Neuronal stem cell (in vitro differentiated cells): Measurements from ENCODE around the gene APMAP.

Source experiments
- DNase-seq: peaks from one replicate; pipeline ENCODE4 v3.0.0-alpha.2; 2013; ENCODE audit warnings: low spot score
- H2AFZ ChIP-seq: one replicate; pipeline ENCODE4 v1.6.1; 2013; ENCODE audit warnings: mild to moderate bottlenecking, low read length, inconsistent platforms
- H2AK5ac ChIP-seq: 2 replicates; pipeline ENCODE4 v1.6.1; 2013; ENCODE audit warnings: low read depth, mild to moderate bottlenecking, inconsistent platforms, low read length, moderate library complexity, mixed read lengths
- H2BK120ac ChIP-seq: 2 replicates; pipeline ENCODE4 v1.6.1; 2013; ENCODE audit warnings: low read depth, mild to moderate bottlenecking, inconsistent platforms, low read length, moderate library complexity, mixed read lengths
- H2BK12ac ChIP-seq: one replicate; pipeline ENCODE4 v1.6.1; 2013; ENCODE audit warnings: low read length, inconsistent platforms
- H2BK15ac ChIP-seq: 2 replicates; pipeline ENCODE4 v1.6.1; 2013; ENCODE audit warnings: mild to moderate bottlenecking, low read length, inconsistent platforms, mixed read lengths
- H2BK5ac ChIP-seq: one replicate; pipeline ENCODE4 v1.6.1; 2013; ENCODE audit warnings: inconsistent platforms, mild to moderate bottlenecking, low read length, moderate library complexity
- H3K14ac ChIP-seq: one replicate; pipeline ENCODE4 v1.6.1; 2013; ENCODE audit warnings: low read length, inconsistent platforms
- H3K18ac ChIP-seq: 2 replicates; pipeline ENCODE4 v1.6.1; 2013; ENCODE audit warnings: low read length, inconsistent platforms
- H3K23ac ChIP-seq: 2 replicates; pipeline ENCODE4 v1.6.1; 2013; ENCODE audit warnings: low read depth, mild to moderate bottlenecking, mixed read lengths, low read length, inconsistent platforms; ENCODE audit not compliant: poor library complexity
- H3K27ac ChIP-seq: replicated peaks from 3 replicates; pipeline ENCODE4 v1.5.1; 2013; ENCODE audit warnings: low read length, inconsistent platforms
- H3K27me3 ChIP-seq, 3 experiments: 2 replicates each; pipeline ENCODE4 v1.6.1; 2013; ENCODE audit warnings: low read length in 3 of 3, mild to moderate bottlenecking in 2 of 3, inconsistent platforms in 1 of 3, low read depth in 1 of 3, mixed read lengths in 1 of 3, moderate library complexity in 1 of 3; ENCODE audit not compliant: control insufficient read depth in 3 of 3, insufficient read depth in 3 of 3
- H3K36me3 ChIP-seq, 2 donors: replicated peaks in 1 of 2; 2 replicates each; pipeline ENCODE4 v1.6.1; 2013; ENCODE audit warnings: low read length in 2 of 2; ENCODE audit not compliant: control insufficient read depth in 2 of 2, insufficient read depth in 2 of 2
- H3K4ac ChIP-seq: 2 replicates; pipeline ENCODE4 v1.6.1; 2013; ENCODE audit warnings: inconsistent platforms, mild to moderate bottlenecking, low read length, moderate library complexity
- H3K4me1 ChIP-seq, 2 donors: 1 replicate in 1 of 2; 2 replicates in 1 of 2; pipeline ENCODE4 v1.6.1; 2013; ENCODE audit warnings: low read length in 2 of 2, low read depth in 1 of 2; ENCODE audit not compliant: control insufficient read depth in 2 of 2, insufficient read depth in 1 of 2
- H3K4me2 ChIP-seq: one replicate; pipeline ENCODE4 v1.6.1; 2013; ENCODE audit warnings: mild to moderate bottlenecking, low read length, inconsistent platforms; ENCODE audit not compliant: insufficient read depth, poor library complexity, severe bottlenecking
- H3K4me3 ChIP-seq, 2 donors: 2 replicates each; pipeline ENCODE4 v1.5.1; 2013; ENCODE audit warnings: low read length in 2 of 2, mild to moderate bottlenecking in 2 of 2, inconsistent platforms in 1 of 2, moderate library complexity in 1 of 2
- H3K79me1 ChIP-seq: one replicate; pipeline ENCODE4 v1.6.1; 2013; ENCODE audit warnings: low read depth, mild to moderate bottlenecking, inconsistent platforms, low read length, moderate library complexity
- H3K9ac ChIP-seq: one replicate; pipeline ENCODE4 v1.6.1; 2013; ENCODE audit warnings: mild to moderate bottlenecking, low read depth, low read length, inconsistent platforms; ENCODE audit not compliant: poor library complexity
- H3K9me3 ChIP-seq, 2 donors: replicated peaks in 1 of 2; 2 replicates each; pipeline versions ENCODE3 to v1.6.1; 2013; ENCODE audit warnings: low read length in 2 of 2, mild to moderate bottlenecking in 2 of 2, inconsistent platforms in 1 of 2, low read depth in 1 of 2, mixed read lengths in 1 of 2, moderate library complexity in 1 of 2; ENCODE audit not compliant: control insufficient read depth in 2 of 2, insufficient read depth in 1 of 2
- H4K8ac ChIP-seq: one replicate; pipeline ENCODE4 v1.6.1; 2013; ENCODE audit warnings: low read depth, mild to moderate bottlenecking, inconsistent platforms, low read length, moderate library complexity
- H4K91ac ChIP-seq: one replicate; pipeline ENCODE4 v1.6.1; 2013; ENCODE audit warnings: low read length, low read depth, mild to moderate bottlenecking, inconsistent platforms; ENCODE audit not compliant: poor library complexity
- WGBS, 2 donors: extraction: QIAGEN DNeasy Blood & Tissue Kit; methylation state at CpG; one replicate each; pipeline ENCODE4 v1.1.7; 2013; ENCODE audit warnings: missing lambda C conversion rate in 2 of 2, mixed read lengths in 1 of 2; ENCODE audit not compliant: insufficient read length in 2 of 2, insufficient replicate concordance in 1 of 2; ENCODE audit errors: extremely low coverage in 2 of 2; 5-methylcytosine and 5-hydroxymethylcytosine counted together

Gene APMAP

DNA sequence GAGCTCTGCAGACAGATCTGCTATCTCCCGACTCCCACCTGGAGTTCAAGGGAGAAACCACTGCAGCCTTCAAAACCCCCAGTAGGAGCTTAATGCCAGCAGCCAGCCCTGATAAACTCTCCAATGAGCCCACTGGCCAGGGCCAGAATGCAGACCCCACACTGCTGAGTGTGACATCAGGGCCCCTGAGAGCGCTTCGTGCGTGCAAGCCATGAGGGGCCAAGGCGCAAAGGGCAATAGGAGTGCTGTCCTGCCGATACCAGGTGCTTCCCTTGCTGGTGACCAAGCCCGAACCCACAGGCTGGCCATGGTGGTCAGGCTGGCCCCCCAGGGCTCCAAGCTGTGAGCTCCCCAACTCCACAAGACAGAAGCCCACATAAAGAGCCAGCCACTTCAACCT is 76.7 kb downstream of the APMAP start:
- Histone ChIP-seq H2AK5ac (no peak overlapping the region), H3K27me3 (no peaks in the 10 kb centered on the region), H3K27ac (no peak overlapping the region), H2BK120ac (no peak overlapping the region), H3K4me2 (no peak overlapping the region), H2BK15ac (no peak overlapping the region), H3K4me1 (peaks cover 5 to 7% of the 10 kb centered on the region in 2 donors), H3K9me3 (no peaks in the 10 kb centered on the region), H3K18ac (peak overlapping the region; percentile 44), H3K4ac (no peak overlapping the region), H2BK12ac (no peak overlapping the region), H3K36me3 (no peaks in the 10 kb centered on the region), H3K9ac (no peak overlapping the region), H2AFZ (no peak overlapping the region), H4K91ac (no peak overlapping the region), H2BK5ac (no peak overlapping the region), H4K8ac (no peak overlapping the region), H3K79me1 (peaks cover 1% of the 10 kb centered on the region), H3K14ac (no peak overlapping the region), H3K4me3 (no peak overlapping the region), H3K23ac (no peak overlapping the region)
- no peak for DNase-seq
- WGBS, 2 donors: no CpG with 5 or more reads among the region's 7 CpGs

DNA sequence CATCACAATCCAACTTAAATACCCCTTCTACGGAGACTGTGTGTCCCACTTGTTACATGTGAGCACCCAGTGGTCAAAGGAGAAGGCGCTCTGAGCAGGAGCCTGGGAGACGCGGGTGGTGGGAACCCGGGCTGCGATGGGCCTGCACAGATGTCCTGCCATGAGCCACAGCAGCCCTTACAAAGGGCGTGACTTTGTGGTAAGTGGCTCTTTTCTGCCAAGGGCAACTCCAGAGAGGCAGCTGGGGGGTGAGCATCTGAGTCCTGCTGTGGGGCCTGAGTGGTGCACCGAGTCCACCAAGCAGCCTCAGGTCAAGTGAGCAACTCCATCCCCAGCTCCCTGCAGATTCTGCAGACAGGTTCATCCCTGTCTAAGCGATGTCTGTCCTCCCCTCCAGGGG is 77.1 kb downstream of the APMAP start:
- no peaks in the 10 kb centered on the region for H3K9me3 ChIP-seq
- H3K36me3 ChIP-seq: no peaks in the 10 kb centered on the region
- no peak overlapping the region for H3K27ac ChIP-seq
- no peak for DNase-seq
- no peak overlapping the region for H3K4me2 ChIP-seq
- no peak overlapping the region for H4K91ac ChIP-seq
- no peak overlapping the region for H2AK5ac ChIP-seq
- peaks cover 1% of the 10 kb centered on the region for H3K79me1 ChIP-seq
- no peak overlapping the region for H2BK15ac ChIP-seq
- H3K4me3 ChIP-seq: no peak overlapping the region
- H3K27me3 ChIP-seq: no peaks in the 10 kb centered on the region
- H3K9ac ChIP-seq: no peak overlapping the region
- H3K18ac ChIP-seq: peak overlapping the region; percentile 36
- H2BK12ac ChIP-seq: no peak overlapping the region
- no peak overlapping the region for H4K8ac ChIP-seq
- no peak overlapping the region for H3K4ac ChIP-seq
- no peak overlapping the region for H2AFZ ChIP-seq
- H2BK120ac ChIP-seq: no peak overlapping the region
- no peak overlapping the region for H2BK5ac ChIP-seq
- no CpG with 5 or more reads among the region's 9 CpGs for WGBS, 2 donors
- H3K14ac ChIP-seq: peak overlapping the region; percentile 27
- H3K23ac ChIP-seq: no peak overlapping the region
- peaks cover 4 to 5% of the 10 kb centered on the region in 2 donors for H3K4me1 ChIP-seq

DNA sequence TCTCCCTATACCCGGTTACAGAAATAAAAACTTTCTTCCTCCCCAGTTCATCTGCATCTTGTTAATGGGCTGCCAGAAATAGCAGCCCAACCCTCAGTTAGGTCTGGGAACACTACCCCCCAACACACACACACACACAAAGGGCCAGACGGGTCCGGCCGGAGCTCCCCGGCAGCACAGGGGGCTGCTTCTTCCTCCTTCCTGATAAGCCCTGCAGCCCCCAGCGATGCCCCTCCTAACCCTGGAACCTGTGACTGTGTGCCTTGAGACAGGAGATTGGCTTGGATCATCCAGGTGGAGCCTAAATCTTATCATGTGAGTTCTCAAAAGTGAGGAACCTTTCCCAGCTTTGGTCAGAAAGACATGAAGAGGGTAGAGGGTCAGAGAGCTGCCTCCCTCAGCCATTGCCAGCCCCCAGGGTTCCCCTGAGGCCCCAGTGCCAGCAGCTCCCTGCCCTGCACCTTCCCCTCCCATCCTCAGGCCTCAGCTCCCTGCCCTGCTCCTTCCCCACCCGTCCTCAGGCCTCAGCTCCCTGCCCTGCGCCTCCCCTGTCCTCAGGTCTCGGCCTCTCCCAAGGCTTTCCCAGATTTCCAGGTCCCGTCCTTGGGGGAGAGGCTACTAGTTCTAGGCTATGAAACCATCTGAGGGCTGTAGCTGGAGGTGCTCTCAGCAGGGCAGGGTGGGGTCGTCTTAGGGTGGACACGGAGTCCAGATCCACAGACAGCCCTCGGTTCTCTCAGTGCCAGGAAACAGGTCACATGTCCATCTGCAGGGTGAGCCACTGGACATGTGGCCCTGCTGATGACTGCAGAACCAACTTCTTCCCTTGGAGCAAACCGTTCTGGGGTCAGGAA is 77.9 kb downstream of the APMAP start:
- Histone ChIP-seq H2AFZ (no peak overlapping the region), H2AK5ac (no peak overlapping the region), H3K4me2 (no peak overlapping the region), H3K4ac (no peak overlapping the region), H3K27me3 (no peaks in the 10 kb centered on the region), H3K36me3 (no peaks in the 10 kb centered on the region), H2BK15ac (peak overlapping the region; percentile 44), H2BK12ac (no peak overlapping the region), H3K4me3 (no peak overlapping the region), H3K9ac (no peak overlapping the region), H4K91ac (no peak overlapping the region), H3K23ac (no peak overlapping the region), H3K18ac (peak overlapping the region; percentile 76), H4K8ac (no peak overlapping the region), H3K9me3 (no peaks in the 10 kb centered on the region), H2BK120ac (no peak overlapping the region), H3K27ac (no peak overlapping the region), H3K4me1 (peaks cover 0 to 2% of the 10 kb centered on the region in 2 donors), H3K79me1 (peaks cover 1% of the 10 kb centered on the region), H3K14ac (peak overlapping the region; percentile 26), H2BK5ac (no peak overlapping the region)
- WGBS, 2 donors: no CpG with 5 or more reads among the region's 14 CpGs
- DNase-seq: no peak

DNA sequence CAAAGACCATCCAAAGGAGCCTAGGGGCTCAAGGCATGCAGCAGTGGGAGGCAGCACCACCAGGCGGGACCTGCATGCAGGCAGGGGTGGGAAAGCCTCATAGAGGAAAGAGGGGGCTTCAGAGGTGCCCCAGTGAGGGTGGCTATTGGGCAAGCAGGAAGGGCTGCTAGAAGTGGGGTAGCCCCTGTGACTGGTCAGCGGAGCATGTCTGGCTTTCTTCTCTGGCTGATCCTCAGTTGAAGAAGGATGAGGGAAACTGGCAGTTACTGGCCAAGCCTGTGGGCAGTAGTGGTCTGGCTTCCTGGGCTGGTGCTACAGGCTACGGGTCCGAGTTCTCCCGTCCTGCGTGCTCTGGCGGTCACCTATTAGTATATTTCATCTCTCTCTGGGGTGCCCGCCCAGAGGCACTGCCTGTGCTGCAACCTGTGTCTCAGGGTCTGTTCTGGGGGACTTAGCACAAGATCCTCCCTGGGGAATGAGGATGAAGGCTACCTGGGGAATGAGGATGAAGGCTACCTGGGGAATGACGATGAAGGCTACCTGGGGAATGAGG is 79.4 kb downstream of the APMAP start:
- H2BK120ac ChIP-seq: peak overlapping the region; percentile 93
- DNase-seq: no peak
- H3K79me1 ChIP-seq: peaks cover 1% of the 10 kb centered on the region
- peak overlapping the region; percentile 99 for H3K4ac ChIP-seq
- peaks cover 0 to 2% of the 10 kb centered on the region in 2 donors for H3K9me3 ChIP-seq
- no peak overlapping the region for H3K9ac ChIP-seq
- peak overlapping the region; percentile 44 for H2BK5ac ChIP-seq
- no peaks in the 10 kb centered on the region for H3K27me3 ChIP-seq
- no peak overlapping the region for H3K27ac ChIP-seq
- WGBS, 2 donors: no CpG with 5 or more reads among the region's 9 CpGs
- no peak overlapping the region for H4K91ac ChIP-seq
- H2AFZ ChIP-seq: no peak overlapping the region
- no peak overlapping the region for H3K4me2 ChIP-seq
- H2AK5ac ChIP-seq: peak overlapping the region; percentile 92
- H3K4me1 ChIP-seq: no peaks in the 10 kb centered on the region
- no peak overlapping the region for H3K4me3 ChIP-seq
- peak overlapping the region; percentile 99 for H2BK15ac ChIP-seq
- no peaks in the 10 kb centered on the region for H3K36me3 ChIP-seq
- H4K8ac ChIP-seq: no peak overlapping the region
- H3K14ac ChIP-seq: no peak overlapping the region
- peak overlapping the region; percentile 90 for H3K18ac ChIP-seq
- peak overlapping the region; percentile 34 for H2BK12ac ChIP-seq
- peak overlapping the region; percentile 47 for H3K23ac ChIP-seq
